GM19463 (cell line): Measurements from ENCODE around the gene ERO1B.
A peak's percentile ranks its signal among the peaks of the same experiment; 100 is the strongest.
"Not testable (repeated sequence)": the region's sequence is repeated elsewhere in the genome, so short reads cannot be mapped to it uniquely, and the experiment has no call there.

Experiments
- ATAC-seq: cut with Tn5 transposase; IDR thresholded peaks from one replicate; pipeline ENCODE4 v1.9.1; 2021; ENCODE audit warnings: mild to moderate bottlenecking, moderate library complexity; ENCODE audit not compliant: unreplicated experiment

Gene ERO1B, protein sequence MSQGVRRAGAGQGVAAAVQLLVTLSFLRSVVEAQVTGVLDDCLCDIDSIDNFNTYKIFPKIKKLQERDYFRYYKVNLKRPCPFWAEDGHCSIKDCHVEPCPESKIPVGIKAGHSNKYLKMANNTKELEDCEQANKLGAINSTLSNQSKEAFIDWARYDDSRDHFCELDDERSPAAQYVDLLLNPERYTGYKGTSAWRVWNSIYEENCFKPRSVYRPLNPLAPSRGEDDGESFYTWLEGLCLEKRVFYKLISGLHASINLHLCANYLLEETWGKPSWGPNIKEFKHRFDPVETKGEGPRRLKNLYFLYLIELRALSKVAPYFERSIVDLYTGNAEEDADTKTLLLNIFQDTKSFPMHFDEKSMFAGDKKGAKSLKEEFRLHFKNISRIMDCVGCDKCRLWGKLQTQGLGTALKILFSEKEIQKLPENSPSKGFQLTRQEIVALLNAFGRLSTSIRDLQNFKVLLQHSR

DNA sequence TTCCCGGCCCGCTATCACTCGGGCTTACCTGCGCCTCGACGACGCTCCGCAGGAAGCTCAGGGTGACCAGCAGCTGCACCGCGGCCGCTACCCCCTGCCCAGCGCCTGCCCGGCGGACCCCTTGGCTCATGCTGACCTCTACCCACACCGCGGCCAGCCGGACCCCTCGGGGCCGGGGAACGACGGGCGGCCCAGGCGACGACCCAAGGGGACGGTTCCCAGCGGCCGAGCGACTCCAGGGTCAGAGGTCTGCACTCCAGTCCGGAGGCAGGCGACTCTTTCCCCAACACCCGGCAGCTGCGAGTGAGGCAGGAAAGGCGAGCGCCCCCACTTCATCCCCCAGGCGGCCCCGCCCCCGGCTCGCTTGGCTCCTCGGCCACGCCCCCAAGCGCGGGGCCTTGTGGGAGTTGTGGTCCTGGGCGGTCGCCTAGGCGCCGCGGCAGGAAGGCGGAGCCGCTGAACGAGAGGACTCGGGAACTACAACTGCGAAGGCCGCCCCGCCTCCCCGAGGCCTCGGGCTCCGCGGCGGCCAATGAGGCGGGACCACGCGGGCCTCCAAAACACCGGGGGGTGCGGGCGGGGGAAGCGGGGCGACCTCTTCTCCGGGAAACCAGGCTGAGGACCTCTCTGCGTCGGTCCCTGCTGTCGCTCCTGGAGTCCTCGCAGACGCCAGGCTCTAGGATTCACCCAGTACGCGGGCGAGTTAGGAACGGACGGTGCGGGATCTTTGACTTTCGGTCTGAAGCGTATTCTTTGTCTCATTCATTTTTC lies at the start of gene ERO1B:
TSS of gene ERO1B (minus strand) at position 305 of the 771 bp plus-strand sequence. CDS start at position 130, 175 bp downstream.
- peak; percentile 80 for ATAC-seq

- not testable (repeated sequence) for ATAC-seq
Measured at GRCh38 chr1:236331412-236331811, 49.7 kb upstream of the ERO1B start.

GRCh38 chr1:236326432-236326831 lies 44.7 kb upstream of the ERO1B start:
- no peak for ATAC-seq

- no peak for ATAC-seq
Measured at GRCh38 chr1:236325567-236325966, 43.8 kb upstream of the ERO1B start.

- no peak for ATAC-seq
Measured at GRCh38 chr1:236323819-236324411, 42.2 kb upstream of the ERO1B start.

- no peak for ATAC-seq
Measured at GRCh38 chr1:236322566-236323409, 41.0 kb upstream of the ERO1B start.

GRCh38 chr1:236321101-236321500 lies 39.3 kb upstream of the ERO1B start:
- no peak for ATAC-seq

DNA sequence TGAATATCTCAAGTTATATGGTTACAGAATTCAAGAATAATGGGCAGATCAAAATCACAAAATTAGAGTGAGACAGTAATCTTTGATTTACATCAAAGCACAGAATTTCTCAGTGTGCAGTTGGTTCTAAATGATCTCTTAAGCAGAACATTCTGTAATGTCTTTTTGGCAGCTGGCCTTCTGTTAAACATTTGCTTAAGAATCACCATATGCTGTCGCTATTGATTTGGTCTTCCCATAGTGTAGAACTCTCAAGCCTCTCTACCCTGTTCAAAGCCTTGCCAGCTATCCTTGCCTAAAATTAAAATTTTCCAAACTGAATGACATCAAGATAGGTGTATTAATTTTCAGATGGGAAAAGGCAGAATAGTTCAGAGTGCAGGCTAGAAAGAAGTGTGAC lies 38.9 kb upstream of the ERO1B start:
- no peak for ATAC-seq

DNA sequence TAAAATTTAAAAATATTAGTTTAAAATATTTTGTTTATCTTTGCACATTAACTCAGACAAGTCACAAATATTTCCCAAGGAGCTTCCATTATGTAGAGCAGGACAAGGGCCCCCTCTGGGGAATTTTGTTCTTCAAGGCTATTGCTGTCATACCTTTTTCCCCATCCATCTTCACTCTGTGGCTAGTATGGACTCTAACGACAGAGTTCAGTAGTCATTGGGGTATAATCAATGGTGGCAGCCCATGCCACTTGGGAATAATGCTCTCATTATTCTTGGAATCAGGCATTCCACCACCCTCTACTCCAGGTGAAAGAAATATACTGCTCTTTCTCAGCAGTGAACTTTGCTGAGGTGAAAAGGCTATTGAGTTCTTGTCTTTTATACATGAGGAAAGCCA lies 38.5 kb upstream of the ERO1B start:
- no peak for ATAC-seq

- no peak for ATAC-seq
Measured at GRCh38 chr1:236316437-236316836, 34.7 kb upstream of the ERO1B start.

DNA sequence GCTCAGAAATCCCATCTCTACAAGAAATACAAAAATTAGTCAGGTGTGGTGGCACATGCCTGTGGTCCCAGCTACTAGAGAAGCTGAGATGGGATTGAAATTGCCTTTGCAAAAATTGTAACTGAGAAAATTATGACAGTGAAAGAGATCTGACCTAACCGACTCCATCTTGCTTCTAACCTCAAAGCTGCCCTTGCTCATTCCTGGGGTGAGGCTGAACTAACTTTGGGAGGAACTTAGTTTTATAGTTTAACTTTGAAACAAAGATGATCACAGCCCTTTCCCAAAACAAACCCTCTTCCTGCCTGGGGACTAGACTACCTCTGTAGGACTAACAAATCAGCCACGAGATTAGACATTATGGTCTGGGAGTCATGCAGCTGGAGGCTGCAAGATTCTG lies 33.8 kb upstream of the ERO1B start:
- ATAC-seq = no peak

- ATAC-seq = no peak
Measured at GRCh38 chr1:236315092-236315491, 33.3 kb upstream of the ERO1B start.

- not testable (repeated sequence) for ATAC-seq
Measured at GRCh38 chr1:236314050-236314449, 32.3 kb upstream of the ERO1B start.

GRCh38 chr1:236313427-236313826 lies 31.7 kb upstream of the ERO1B start:
- ATAC-seq = no peak

DNA sequence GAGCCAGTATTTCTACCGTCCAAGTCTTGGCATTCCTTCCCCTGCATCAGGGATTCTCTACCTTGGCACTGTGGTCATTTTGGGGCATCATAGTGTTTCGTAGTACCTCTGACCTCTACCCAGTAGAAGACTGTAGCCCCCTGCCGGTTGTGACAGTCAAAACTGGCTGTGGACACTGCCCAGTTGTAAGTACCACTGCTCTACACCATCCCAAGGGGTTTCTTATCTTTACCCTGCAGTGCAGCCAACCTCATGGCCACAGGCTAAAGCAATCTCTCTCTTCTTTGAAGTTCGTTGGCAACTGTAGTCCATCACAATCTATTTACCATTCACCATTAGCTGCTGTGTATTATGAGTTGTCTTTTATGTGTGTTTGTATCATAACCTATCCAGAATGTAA lies 29.3 kb upstream of the ERO1B start:
- ATAC-seq = no peak

- ATAC-seq = no peak
Measured at GRCh38 chr1:236308827-236309226, 27.1 kb upstream of the ERO1B start.

GRCh38 chr1:236307435-236307834 lies 25.7 kb upstream of the ERO1B start:
- ATAC-seq = no peak

DNA sequence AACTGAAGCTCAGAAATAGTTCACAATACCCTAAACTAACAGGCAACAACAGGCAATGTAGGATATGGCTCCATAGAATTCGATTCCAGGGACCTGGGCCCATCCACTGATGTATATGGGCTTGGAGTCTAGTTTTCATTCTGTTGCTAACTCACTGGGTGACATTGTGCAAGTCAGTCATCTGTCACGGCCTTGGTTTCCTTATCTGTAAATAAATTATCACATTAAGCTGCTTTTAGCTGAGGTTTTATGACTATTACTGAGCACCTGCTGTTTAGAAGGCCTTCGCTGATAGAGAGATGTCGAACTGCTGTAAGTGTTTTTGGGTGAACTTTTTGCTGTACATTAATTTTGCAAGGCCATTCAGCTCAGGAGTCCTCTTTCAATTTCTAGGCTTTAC lies 22.9 kb upstream of the ERO1B start:
- no peak for ATAC-seq

DNA sequence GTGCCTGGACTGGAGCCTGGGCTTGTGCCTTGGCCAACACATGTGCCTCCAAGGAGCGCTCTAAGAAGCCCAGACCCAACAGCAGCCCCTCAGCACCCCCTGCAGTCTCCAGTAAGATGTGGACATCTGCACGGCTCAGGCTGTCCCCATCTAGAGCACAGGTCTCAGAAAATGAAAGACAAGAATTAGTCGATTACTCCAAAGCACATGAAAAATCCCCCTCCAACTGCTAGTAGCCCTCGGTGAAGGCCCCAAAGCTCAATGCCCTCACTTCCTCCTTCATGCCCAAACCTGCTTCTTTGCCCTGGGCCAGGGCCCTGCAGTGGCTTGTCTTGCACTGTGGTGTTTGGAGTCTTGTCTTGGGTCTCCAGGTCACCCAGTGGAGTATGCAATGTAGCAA lies 21.9 kb upstream of the ERO1B start:
- ATAC-seq = peak; percentile 88

- ATAC-seq = no peak
Measured at GRCh38 chr1:236302941-236303340, 21.2 kb upstream of the ERO1B start.

DNA sequence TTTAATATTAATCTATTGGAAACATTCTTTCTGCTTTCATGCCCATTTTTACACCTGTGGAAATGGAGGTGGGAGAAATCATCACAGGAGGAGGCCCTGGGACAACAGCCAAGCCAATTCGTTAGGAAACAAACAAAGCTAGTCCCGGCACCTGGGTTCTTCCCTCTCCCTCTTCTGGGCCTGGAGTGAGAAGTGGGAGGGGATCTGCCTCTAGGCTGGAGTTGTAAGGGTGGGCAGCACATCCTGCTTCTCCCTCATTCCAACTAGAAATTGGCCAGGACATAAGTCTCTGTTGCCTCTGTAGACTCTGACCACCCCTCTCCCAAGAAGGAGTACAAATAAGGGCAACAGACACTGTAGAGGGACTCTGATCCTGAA lies 20.2 kb upstream of the ERO1B start:
- no peak for ATAC-seq
